ENCODE results near the gene ACOXL.

Gene ACOXL

GRCh38 chr2:110994250-110994961 is 262.0 kb downstream of the ACOXL start:
- no peaks in the 10 kb centered on the region for H3K27me3 ChIP-seq (ENCODE audit: control insufficient read depth, insufficient read depth, low read length)
- H3K9me3 ChIP-seq (ENCODE audit: control insufficient read depth, low read depth, low read length), result no peaks in the 10 kb centered on the region
- H3K4me1 ChIP-seq (ENCODE audit: control insufficient read depth, low read depth, low read length), result peaks cover 6% of the 10 kb centered on the region
- no peaks in the 10 kb centered on the region for H3K36me3 ChIP-seq (ENCODE audit: control insufficient read depth, low read depth, low read length)
- H3K9ac ChIP-seq (ENCODE audit: low read length), result no peak overlapping the region
- H3K27ac ChIP-seq (ENCODE audit: low read length), result no peak overlapping the region
- no peak overlapping the region for H3K4me3 ChIP-seq (ENCODE audit: low read length)

GRCh38 chr2:110995911-110996310 is 263.5 kb downstream of the ACOXL start:
- Histone ChIP-seq H3K4me1 (ENCODE audit: control insufficient read depth, low read depth, low read length) (peaks cover 6% of the 10 kb centered on the region), H3K4me3 (ENCODE audit: low read length) (no peak overlapping the region)

GRCh38 chr2:110997331-110998045 is 265.1 kb downstream of the ACOXL start:
- no peaks in the 10 kb centered on the region for H3K36me3 ChIP-seq (ENCODE audit: control insufficient read depth, low read depth, low read length)
- H3K27ac ChIP-seq (ENCODE audit: low read length), result no peak overlapping the region
- H3K4me1 ChIP-seq (ENCODE audit: control insufficient read depth, low read depth, low read length), result peaks cover 6% of the 10 kb centered on the region
- H3K9me3 ChIP-seq (ENCODE audit: control insufficient read depth, low read depth, low read length), result no peaks in the 10 kb centered on the region
- H3K4me3 ChIP-seq (ENCODE audit: low read length), result no peak overlapping the region
- H3K27me3 ChIP-seq (ENCODE audit: control insufficient read depth, insufficient read depth, low read length), result no peaks in the 10 kb centered on the region
- H3K9ac ChIP-seq (ENCODE audit: low read length), result no peak overlapping the region

More at GRCh38 chr2:110995911-110996310, 263.5 kb downstream of the ACOXL start:
- Histone ChIP-seq H3K27ac (ENCODE audit: low read length) (no peak overlapping the region), H3K27me3 (ENCODE audit: control insufficient read depth, insufficient read depth, low read length) (no peaks in the 10 kb centered on the region), H3K9ac (ENCODE audit: low read length) (no peak overlapping the region), H3K9me3 (ENCODE audit: control insufficient read depth, low read depth, low read length) (no peaks in the 10 kb centered on the region), H3K36me3 (ENCODE audit: control insufficient read depth, low read depth, low read length) (no peaks in the 10 kb centered on the region)

- Histone ChIP-seq H3K9me3 (ENCODE audit: control insufficient read depth, low read depth, low read length) (no peaks in the 10 kb centered on the region), H3K9ac (ENCODE audit: low read length) (no peak overlapping the region), H3K4me1 (ENCODE audit: control insufficient read depth, low read depth, low read length) (peaks cover 6% of the 10 kb centered on the region), H3K27ac (ENCODE audit: low read length) (no peak overlapping the region), H3K4me3 (ENCODE audit: low read length) (no peak overlapping the region), H3K36me3 (ENCODE audit: control insufficient read depth, low read depth, low read length) (no peaks in the 10 kb centered on the region), H3K27me3 (ENCODE audit: control insufficient read depth, insufficient read depth, low read length) (no peaks in the 10 kb centered on the region)
These were observed 265.9 kb downstream of the ACOXL start for GRCh38 chr2:110998311-110998710.

GRCh38 chr2:110999626-111000025 is 267.3 kb downstream of the ACOXL start:
- H3K27ac ChIP-seq (ENCODE audit: low read length), result no peak overlapping the region
- H3K4me1 ChIP-seq (ENCODE audit: control insufficient read depth, low read depth, low read length), result peaks cover 6% of the 10 kb centered on the region
- H3K36me3 ChIP-seq (ENCODE audit: control insufficient read depth, low read depth, low read length), result no peaks in the 10 kb centered on the region
- no peaks in the 10 kb centered on the region for H3K9me3 ChIP-seq (ENCODE audit: control insufficient read depth, low read depth, low read length)
- H3K9ac ChIP-seq (ENCODE audit: low read length), result no peak overlapping the region
- H3K4me3 ChIP-seq (ENCODE audit: low read length), result no peak overlapping the region
- no peaks in the 10 kb centered on the region for H3K27me3 ChIP-seq (ENCODE audit: control insufficient read depth, insufficient read depth, low read length)

- H3K9ac ChIP-seq (ENCODE audit: low read length), result no peak overlapping the region
- H3K4me1 ChIP-seq (ENCODE audit: control insufficient read depth, low read depth, low read length), result no peaks in the 10 kb centered on the region
- no peaks in the 10 kb centered on the region for H3K9me3 ChIP-seq (ENCODE audit: control insufficient read depth, low read depth, low read length)
- H3K27ac ChIP-seq (ENCODE audit: low read length), result no peak overlapping the region
- no peaks in the 10 kb centered on the region for H3K36me3 ChIP-seq (ENCODE audit: control insufficient read depth, low read depth, low read length)
- H3K4me3 ChIP-seq (ENCODE audit: low read length), result no peak overlapping the region
- no peaks in the 10 kb centered on the region for H3K27me3 ChIP-seq (ENCODE audit: control insufficient read depth, insufficient read depth, low read length)
These were observed 272.9 kb downstream of the ACOXL start for GRCh38 chr2:111005307-111005706.

GRCh38 chr2:111005821-111006220 is 273.4 kb downstream of the ACOXL start:
- Histone ChIP-seq H3K27ac (ENCODE audit: low read length) (no peak overlapping the region), H3K4me3 (ENCODE audit: low read length) (no peak overlapping the region), H3K27me3 (ENCODE audit: control insufficient read depth, insufficient read depth, low read length) (no peaks in the 10 kb centered on the region), H3K36me3 (ENCODE audit: control insufficient read depth, low read depth, low read length) (no peaks in the 10 kb centered on the region), H3K9me3 (ENCODE audit: control insufficient read depth, low read depth, low read length) (no peaks in the 10 kb centered on the region), H3K4me1 (ENCODE audit: control insufficient read depth, low read depth, low read length) (no peaks in the 10 kb centered on the region), H3K9ac (ENCODE audit: low read length) (no peak overlapping the region)

GRCh38 chr2:111007757-111008688 is 275.6 kb downstream of the ACOXL start:
- Histone ChIP-seq H3K4me1 (ENCODE audit: control insufficient read depth, low read depth, low read length) (no peaks in the 10 kb centered on the region), H3K27me3 (ENCODE audit: control insufficient read depth, insufficient read depth, low read length) (no peaks in the 10 kb centered on the region), H3K4me3 (ENCODE audit: low read length) (no peak overlapping the region), H3K27ac (ENCODE audit: low read length) (no peak overlapping the region), H3K9me3 (ENCODE audit: control insufficient read depth, low read depth, low read length) (no peaks in the 10 kb centered on the region), H3K9ac (ENCODE audit: low read length) (no peak overlapping the region), H3K36me3 (ENCODE audit: control insufficient read depth, low read depth, low read length) (no peaks in the 10 kb centered on the region)

GRCh38 chr2:111011218-111011617 is 278.8 kb downstream of the ACOXL start:
- H3K9me3 ChIP-seq (ENCODE audit: control insufficient read depth, low read depth, low read length), result no peaks in the 10 kb centered on the region
- no peak overlapping the region for H3K9ac ChIP-seq (ENCODE audit: low read length)
- no peaks in the 10 kb centered on the region for H3K27me3 ChIP-seq (ENCODE audit: control insufficient read depth, insufficient read depth, low read length)
- H3K4me3 ChIP-seq (ENCODE audit: low read length), result no peak overlapping the region
- H3K36me3 ChIP-seq (ENCODE audit: control insufficient read depth, low read depth, low read length), result no peaks in the 10 kb centered on the region
- no peaks in the 10 kb centered on the region for H3K4me1 ChIP-seq (ENCODE audit: control insufficient read depth, low read depth, low read length)
- no peak overlapping the region for H3K27ac ChIP-seq (ENCODE audit: low read length)

- Histone ChIP-seq H3K27me3 (ENCODE audit: control insufficient read depth, insufficient read depth, low read length) (no peaks in the 10 kb centered on the region), H3K36me3 (ENCODE audit: control insufficient read depth, low read depth, low read length) (no peaks in the 10 kb centered on the region), H3K4me3 (ENCODE audit: low read length) (no peak overlapping the region), H3K9ac (ENCODE audit: low read length) (no peak overlapping the region), H3K9me3 (ENCODE audit: control insufficient read depth, low read depth, low read length) (no peaks in the 10 kb centered on the region), H3K27ac (ENCODE audit: low read length) (no peak overlapping the region), H3K4me1 (ENCODE audit: control insufficient read depth, low read depth, low read length) (no peaks in the 10 kb centered on the region)
These were observed 283.1 kb downstream of the ACOXL start for GRCh38 chr2:111015283-111015995.
